Measurements from ENCODE around the gene B4GALNT3. TPM values are rescaled to one million over a fixed set of nuclear protein-coding genes. Genes with fewer than 3 reads are reported as not detected.
"Not testable (repeated sequence)": the region's sequence is repeated elsewhere in the genome, so short reads cannot be mapped to it uniquely, and the experiment has no call there.

Gene B4GALNT3
- 7.3 TPM for polyA plus RNA-seq (2012; ENCODE audit: insufficient read depth, insufficient read length)

DNA sequence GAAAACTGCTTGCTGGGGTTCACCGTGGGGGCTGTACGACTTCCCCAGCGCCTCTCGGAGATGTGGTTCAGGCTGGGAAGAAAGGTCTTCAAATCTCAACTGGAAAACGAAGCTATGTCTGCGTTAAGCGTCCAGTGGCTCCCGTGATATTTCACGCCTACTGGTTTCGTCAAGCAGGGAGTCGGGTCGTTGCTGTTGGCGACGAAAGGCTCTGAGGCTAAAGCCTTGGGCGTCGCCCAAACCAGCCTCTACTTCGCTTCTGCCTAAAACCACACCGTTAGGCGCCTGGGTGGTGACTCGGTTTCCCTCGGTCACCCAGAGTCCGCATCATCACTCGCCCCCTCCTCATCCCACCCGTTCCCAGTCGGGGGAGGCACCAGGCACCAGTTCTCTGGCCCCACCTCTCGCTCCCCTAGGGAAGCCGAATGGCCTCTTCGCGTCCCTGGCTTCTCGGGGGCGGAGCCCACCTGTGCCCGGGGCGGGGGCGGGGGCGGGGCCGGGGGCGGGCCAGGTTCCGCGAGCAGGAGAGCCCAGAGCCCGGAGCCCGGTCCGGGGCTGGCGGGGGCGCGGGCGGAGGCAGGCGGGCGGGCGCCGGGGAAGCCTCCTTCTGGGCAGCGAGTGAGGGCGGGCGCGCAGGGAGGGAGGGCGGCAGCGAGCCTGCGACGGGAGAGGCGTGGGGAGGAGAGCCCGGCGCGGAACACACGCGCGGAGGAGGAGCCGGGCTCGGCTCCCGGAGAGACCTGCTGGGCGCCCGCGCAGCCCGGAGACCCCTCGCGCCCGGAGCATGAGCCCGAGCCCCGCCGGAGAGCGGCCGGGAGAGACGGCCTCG lies at the start of gene B4GALNT3:
Gene B4GALNT3 (plus strand): TSS at position 510 of the 829 bp plus-strand sequence. CDS start 438 bp downstream, outside the sequence.
- no peak for DNase-seq (ENCODE audit: low read depth, low spot score)
- H3K4me3 ChIP-seq (ENCODE audit: low read length) = peak within 1 kb of the TSS; percentile 23

DNA sequence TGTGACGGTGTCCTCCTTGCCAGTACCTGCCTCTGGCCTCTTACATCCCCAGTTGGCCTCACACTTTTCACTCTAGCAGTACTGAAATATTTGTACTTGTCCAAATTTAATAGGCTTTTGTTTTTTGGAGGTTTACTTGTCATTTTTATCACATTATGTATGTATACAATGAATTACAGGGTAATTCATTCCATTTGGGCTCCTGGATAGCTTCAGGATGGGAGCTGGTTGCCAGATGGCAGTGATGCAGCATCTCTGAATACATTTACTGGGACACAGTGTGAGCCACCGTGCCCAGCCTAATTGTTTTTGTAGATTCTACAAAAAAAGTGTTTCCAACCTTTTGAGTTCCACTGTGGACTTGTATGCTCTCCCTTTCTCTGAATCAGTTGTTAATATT lies 44.9 kb upstream of the B4GALNT3 start:
- DNase-seq (ENCODE audit: low read depth, low spot score) = no peak
- H3K4me3 ChIP-seq (ENCODE audit: low read length) = no peak overlapping the region

DNA sequence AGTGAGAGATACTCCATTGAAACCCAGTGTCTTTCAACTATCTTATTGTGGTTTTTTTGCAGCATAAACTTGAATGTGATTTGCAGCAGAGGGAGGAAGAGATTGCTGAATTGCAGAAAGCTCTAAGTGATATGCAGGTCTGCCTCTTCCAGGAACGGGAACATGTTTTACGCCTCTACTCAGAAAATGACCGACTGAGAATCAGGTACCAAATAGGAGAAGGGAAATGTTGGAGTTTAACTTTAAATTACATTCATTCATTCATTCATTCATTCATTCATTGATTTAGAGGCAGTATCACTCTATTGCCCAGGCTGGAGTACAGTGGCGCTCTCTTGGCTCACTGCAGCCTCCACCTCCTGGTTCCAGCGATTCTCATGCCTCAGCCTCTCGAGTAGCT lies 41.3 kb upstream of the B4GALNT3 start:
- H3K4me3 ChIP-seq (ENCODE audit: low read length) = no peak overlapping the region
- DNase-seq (ENCODE audit: low read depth, low spot score) = no peak

- no peak overlapping the region for H3K4me3 ChIP-seq (ENCODE audit: low read length)
- DNase-seq (ENCODE audit: low read depth, low spot score) = no peak
These were observed 37.2 kb upstream of the B4GALNT3 start for GRCh38 chr12:422526-422925.

GRCh38 chr12:435737-436136 lies 24.0 kb upstream of the B4GALNT3 start:
- DNase-seq (ENCODE audit: low read depth, low spot score); H3K4me3 ChIP-seq (ENCODE audit: low read length): not testable (repeated sequence)

DNA sequence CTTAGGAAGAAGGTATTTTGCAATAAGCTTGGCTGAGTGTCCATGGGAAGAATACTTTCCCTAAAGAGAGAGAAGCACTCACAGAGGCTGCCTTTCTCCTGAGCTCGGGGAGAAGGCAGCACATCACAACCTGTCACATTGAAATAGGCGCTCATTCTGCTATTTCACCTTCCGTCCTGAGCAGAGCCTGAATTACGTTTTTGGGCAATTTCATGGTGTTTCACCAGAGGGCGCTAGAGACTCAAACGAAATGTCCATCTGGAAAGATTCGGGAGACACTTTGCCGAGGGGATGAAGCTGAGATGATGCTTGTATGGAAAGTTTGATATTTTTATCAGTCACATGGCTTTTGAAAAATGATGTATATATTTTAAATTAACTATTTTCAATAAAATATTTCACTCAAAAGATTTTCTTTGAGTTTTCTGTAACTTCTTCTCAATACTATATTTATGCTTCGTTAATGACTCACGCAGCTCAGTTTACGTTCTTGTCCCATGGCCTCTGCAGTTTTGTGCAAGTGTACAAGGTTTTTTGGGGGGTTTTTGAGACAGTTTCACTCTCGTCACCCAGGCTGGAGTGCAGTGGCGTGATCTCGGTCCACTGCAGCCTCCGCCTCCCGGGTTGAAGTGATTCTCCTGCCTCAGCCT lies 17.4 kb upstream of the B4GALNT3 start:
- no peak overlapping the region for H3K4me3 ChIP-seq (ENCODE audit: low read length)
- DNase-seq (ENCODE audit: low read depth, low spot score) = peak; percentile 14

DNA sequence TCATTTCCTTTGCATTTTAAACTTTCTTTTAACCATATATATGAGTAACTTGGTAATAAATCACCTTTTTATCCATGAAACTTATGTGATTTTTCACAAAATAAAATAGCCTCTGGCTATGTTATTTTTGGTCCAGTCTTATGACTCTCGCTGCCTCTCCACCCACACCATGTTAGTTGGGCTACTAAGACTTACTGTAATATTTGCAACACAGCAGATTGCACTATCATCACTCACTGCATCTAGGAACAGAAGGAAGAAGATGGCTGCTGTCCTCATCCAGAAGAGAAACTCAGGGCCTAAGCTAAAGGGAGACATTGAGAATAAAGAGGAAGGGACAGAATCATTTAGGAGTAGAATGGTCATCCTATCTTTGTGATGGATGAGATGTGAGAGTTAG lies 12.6 kb upstream of the B4GALNT3 start:
- no peak overlapping the region for H3K4me3 ChIP-seq (ENCODE audit: low read length)
- no peak for DNase-seq (ENCODE audit: low read depth, low spot score)

DNA sequence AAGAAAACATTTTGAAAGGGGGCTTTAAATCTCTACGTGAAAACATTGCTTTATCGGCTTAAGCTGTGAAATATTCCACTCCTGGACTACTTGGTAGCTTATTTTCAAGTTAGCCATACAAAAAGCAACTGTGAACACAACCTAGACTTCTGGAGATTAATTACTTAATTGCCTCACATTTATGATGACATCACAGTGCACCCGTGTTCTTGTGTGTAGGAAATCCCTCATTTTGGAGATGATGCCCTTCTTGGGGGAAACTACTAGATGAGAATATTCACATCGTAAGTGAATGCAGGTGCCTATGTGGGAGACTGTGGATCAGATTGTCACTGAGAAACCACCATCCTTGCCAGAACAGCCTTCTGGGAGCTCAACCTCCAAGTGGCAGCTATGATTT lies 10.5 kb upstream of the B4GALNT3 start:
- H3K4me3 ChIP-seq (ENCODE audit: low read length) = no peak overlapping the region
- DNase-seq (ENCODE audit: low read depth, low spot score) = no peak

DNA sequence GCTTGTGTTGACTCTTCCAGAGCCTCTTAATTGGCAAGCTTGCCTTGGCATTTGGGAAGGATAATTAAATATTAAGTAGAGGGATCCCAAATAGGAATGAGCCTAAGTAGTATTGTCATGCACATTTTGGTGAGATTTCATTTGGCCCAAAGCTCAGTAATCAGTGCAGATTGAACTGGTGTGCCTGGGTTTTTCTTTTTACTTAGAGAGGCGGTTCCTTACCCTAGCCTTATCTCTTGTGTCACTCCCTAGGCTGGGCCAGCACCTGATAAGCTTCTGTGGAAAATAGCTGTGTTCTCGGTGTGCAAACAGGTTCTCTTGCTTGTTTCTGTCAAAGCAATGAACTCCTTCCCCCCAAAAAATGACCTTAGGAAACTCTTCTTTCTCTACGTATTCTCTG lies 9.3 kb upstream of the B4GALNT3 start:
- no peak overlapping the region for H3K4me3 ChIP-seq (ENCODE audit: low read length)
- no peak for DNase-seq (ENCODE audit: low read depth, low spot score)

- H3K4me3 ChIP-seq (ENCODE audit: low read length) = no peak overlapping the region
- DNase-seq (ENCODE audit: low read depth, low spot score) = no peak
These were observed 7.0 kb upstream of the B4GALNT3 start for GRCh38 chr12:452667-453210.

- no peak for DNase-seq (ENCODE audit: low read depth, low spot score)
These were observed 4.9 kb upstream of the B4GALNT3 start for GRCh38 chr12:454833-455232.

DNA sequence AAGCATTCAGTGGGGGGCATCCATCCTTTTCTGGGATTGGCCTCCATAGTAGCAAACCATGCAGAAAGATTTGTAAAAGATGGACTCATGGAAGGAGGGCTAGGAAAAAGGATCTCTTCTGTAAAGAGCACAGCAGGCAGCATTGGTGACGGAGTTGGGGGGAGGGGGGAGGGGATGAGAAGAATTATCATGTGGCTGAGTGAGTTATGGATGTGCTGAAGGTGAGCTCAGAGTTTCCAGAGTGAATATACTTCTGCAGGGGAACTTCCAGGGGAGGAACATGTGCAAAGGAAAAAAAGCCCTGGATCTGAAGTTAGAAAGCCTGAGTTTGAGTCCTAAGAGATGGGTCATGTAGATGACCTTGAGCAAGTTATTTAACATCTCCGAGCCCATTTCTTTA lies 3.9 kb upstream of the B4GALNT3 start:
- no peak overlapping the region for H3K4me3 ChIP-seq (ENCODE audit: low read length)

More at GRCh38 chr12:454833-455232, 4.9 kb upstream of the B4GALNT3 start:
- no peak overlapping the region for H3K4me3 ChIP-seq (ENCODE audit: low read length)

DNA sequence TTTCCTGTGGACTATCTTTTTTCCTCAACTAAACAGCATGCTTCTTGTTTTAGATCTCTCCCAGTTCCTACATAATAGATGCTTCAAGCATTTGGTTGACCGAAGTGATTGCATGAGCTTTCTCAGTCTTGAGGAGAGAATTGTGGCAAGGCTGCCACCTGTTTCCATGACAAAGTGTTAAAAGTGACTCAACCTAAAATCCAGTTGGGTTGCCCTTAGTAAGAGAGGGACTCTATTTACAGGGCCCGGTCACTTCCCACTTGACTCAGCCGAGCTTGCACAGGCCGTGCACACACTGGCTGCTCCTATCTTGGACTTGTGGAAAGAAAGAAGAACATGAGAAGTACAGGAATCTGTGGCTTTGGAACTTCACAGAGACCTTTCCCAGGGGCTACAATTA lies 2.1 kb upstream of the B4GALNT3 start:
- no peak for DNase-seq (ENCODE audit: low read depth, low spot score)
- no peak overlapping the region for H3K4me3 ChIP-seq (ENCODE audit: low read length)

More for the DNA sequence above, 3.9 kb upstream of the B4GALNT3 start:
- no peak for DNase-seq (ENCODE audit: low read depth, low spot score)

GRCh38 chr12:459050-459429 lies 699 bp upstream of the B4GALNT3 start:
- DNase-seq (ENCODE audit: low read depth, low spot score) = no peak
- H3K4me3 ChIP-seq (ENCODE audit: low read length) = no peak overlapping the region

GRCh38 chr12:460261-461230 lies 807 bp downstream of the B4GALNT3 start:
- no peak for DNase-seq (ENCODE audit: low read depth, low spot score)
- H3K4me3 ChIP-seq (ENCODE audit: low read length) = peak overlapping the region; percentile 23; the same call in 1 of the 2 replicates

- DNase-seq (ENCODE audit: low read depth, low spot score) = no peak
- no peak overlapping the region for H3K4me3 ChIP-seq (ENCODE audit: low read length)
These were observed 1.7 kb downstream of the B4GALNT3 start for GRCh38 chr12:461425-461824.

DNA sequence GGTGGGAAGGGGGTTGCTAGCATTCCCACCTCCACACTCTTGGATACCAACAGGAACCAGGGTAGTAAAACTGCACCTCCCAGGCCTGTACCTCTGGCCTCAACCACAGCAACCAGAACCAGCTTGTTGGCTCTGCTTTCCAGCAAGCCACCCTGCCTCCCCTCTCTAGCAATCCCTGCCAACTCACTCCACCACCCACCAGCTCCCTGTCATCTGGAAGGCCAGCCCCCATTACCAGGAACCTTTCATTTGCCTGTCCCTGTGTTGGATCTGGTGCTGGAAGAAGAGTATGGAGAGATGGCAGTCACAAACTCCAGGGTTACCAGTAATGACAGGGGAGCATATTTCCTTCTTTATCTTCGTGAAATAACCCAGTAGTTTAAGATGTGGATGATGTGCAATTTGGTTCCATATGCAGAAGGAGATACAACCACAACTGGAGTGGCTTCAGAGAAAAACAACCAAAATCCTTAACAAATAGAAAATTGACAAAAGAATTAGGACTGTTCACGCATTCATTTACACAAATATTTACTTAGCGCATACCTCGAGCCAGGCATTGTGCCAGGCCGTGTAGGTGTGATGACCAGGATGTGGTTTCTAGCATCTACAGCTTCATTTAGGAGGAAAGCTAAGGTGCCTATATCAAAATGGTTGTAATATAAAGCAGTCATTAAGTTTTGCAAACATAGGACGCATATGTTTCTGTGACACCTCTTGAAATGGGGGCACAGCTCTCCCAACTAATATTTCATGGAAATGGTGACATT lies 3.4 kb downstream of the B4GALNT3 start:
- H3K4me3 ChIP-seq (ENCODE audit: low read length) = no peak overlapping the region
- DNase-seq (ENCODE audit: low read depth, low spot score) = no peak

DNA sequence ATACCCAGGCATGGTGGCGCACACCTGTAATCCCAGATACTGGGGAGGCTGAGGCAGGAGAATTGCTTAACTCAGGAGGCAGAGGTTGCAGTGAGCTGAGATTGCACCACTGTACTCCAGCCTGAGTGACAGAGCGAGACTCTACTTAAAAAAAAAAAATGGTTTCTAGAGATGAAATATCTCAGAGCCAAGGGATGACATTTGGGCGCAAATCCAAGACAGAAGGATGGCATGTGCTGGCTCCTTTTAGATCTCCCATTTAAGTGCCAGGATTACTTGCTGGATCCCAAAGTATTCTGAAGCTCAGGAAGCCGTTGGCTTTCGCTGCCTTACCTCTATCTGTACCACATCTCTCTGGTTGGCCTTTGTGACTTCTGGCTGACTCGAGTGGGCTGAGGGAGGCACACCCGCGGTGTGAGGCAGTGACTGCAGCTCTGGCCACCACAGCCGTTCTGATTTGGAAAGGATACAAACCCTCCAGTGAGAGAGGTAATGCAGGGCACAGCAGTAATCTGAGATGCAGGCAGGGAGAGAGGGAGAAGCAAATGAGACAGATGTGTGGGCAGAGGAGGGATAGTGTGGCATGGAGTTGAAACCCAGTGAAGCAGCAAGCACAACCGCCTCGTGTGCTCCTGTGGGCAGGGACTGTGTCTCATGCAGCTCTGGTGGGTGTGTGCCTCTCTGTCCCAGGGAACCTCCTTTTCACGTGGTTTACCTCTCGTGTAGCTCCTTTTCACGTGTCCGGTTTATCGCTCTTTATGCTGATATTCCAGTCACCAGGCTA lies 4.9 kb downstream of the B4GALNT3 start:
- no peak for DNase-seq (ENCODE audit: low read depth, low spot score)
- H3K4me3 ChIP-seq (ENCODE audit: low read length) = no peak overlapping the region
